T-helper 17 cell (primary cell): ENCODE data around the gene CRTC1. TPM values are rescaled to one million over a fixed set of nuclear protein-coding genes. Genes with fewer than 3 reads are reported as not detected.

Experiments used
- ATAC-seq: fragments of 150-1000 bp; cut with Tn5 transposase; 2 replicates; pipeline ENCODE4 v1.10.0; 2021; ENCODE audit warnings: mild to moderate bottlenecking, moderate library complexity
- DNase-seq, 3 donors: peaks; one replicate each; pipeline versions ENCODE4 v3.0.0 to v3.0.0-alpha.2; 2020 to 2021
- H3K9me3 ChIP-seq: one replicate; pipeline ENCODE4 v1.7.0; 2013; ENCODE audit warnings: low read length, mild to moderate bottlenecking; ENCODE audit not compliant: control insufficient read depth, poor library complexity, severe bottlenecking
- H3K27ac Mint-ChIP-seq: one replicate; pipeline ENCODE4 v1.8.0; 2022; ENCODE audit warnings: mild to moderate bottlenecking, moderate library complexity, mixed read lengths
- H3K27me3 Mint-ChIP-seq: one replicate; pipeline ENCODE4 v1.8.0; 2022; ENCODE audit warnings: mixed read lengths
- H3K36me3 Mint-ChIP-seq: one replicate; pipeline ENCODE4 v1.8.0; 2022; ENCODE audit warnings: low read depth, mixed read lengths
- H3K4me1 Mint-ChIP-seq: one replicate; pipeline ENCODE4 v1.8.0; 2022; ENCODE audit warnings: mild to moderate bottlenecking, mixed read lengths
- H3K4me3 Mint-ChIP-seq: one replicate; pipeline ENCODE4 v1.8.0; 2022; ENCODE audit warnings: mild to moderate bottlenecking, moderate library complexity, mixed read lengths
- total RNA-seq, 4 donors: library from RNA in 2 of 4; stranded (reverse) in 2 of 4; gene quantifications; one replicate each; pipeline ENCODE4 v1.2.3 and lab custom pipeline; 2022 to 2026

Gene CRTC1, protein sequence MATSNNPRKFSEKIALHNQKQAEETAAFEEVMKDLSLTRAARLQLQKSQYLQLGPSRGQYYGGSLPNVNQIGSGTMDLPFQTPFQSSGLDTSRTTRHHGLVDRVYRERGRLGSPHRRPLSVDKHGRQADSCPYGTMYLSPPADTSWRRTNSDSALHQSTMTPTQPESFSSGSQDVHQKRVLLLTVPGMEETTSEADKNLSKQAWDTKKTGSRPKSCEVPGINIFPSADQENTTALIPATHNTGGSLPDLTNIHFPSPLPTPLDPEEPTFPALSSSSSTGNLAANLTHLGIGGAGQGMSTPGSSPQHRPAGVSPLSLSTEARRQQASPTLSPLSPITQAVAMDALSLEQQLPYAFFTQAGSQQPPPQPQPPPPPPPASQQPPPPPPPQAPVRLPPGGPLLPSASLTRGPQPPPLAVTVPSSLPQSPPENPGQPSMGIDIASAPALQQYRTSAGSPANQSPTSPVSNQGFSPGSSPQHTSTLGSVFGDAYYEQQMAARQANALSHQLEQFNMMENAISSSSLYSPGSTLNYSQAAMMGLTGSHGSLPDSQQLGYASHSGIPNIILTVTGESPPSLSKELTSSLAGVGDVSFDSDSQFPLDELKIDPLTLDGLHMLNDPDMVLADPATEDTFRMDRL
- total RNA-seq (10 to 100 TPM; 14.4 to 15.3 TPM), total RNA-seq (lab: John Stamatoyannopoulos, UW) (18.1 to 22.8 reads per million in 2 donors)

DNA sequence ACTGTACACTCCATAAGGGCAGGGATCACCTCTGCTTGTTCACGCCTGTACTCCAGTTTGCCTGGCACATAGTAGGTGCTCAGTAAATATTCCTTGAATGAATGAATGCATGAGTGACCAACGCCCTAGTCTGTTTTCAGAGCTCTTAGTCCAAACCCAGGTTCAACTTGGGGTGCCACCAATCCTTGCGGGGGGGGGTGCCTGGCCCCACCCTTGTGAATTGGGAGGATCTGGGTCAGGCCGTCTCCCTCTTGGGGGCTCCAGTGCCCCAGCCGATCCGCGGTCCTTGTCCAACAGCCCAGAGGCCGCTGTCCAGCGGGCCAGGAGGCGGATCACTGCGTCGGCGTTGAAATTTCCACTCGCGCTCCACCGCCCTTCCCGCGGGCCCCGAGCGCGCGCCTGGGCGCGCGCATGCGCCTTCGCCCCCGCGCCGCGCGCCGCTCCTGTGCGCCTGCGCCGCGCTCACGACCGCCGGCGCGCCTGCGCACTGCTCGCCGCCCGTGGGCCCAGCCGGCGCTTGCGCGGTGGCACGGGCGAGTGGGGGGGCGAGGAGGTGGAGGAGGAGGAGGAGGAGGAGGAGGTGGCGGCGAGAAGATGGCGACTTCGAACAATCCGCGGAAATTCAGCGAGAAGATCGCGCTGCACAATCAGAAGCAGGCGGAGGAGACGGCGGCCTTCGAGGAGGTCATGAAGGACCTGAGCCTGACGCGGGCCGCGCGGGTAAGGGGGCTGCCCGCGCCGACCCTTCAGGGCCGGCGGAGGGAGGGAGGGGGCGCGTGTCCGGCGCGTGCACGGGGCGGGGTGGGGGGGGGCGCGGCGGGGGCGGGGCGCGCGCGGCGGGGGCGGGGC is at the start of gene CRTC1:
TSS of gene CRTC1 (plus strand) at position 572 of the 849 bp plus-strand sequence. CDS start at position 595, 23 bp downstream.
- peak; percentile 89 for ATAC-seq
- Mint-ChIP-seq H3K27me3 (peaks cover 3% of the 10 kb centered on the region), H3K4me3 (peak within 1 kb of the TSS; percentile 93), H3K36me3 (no peaks in the 10 kb centered on the region), H3K27ac (peak within 1 kb of the TSS; percentile 71), H3K4me1 (peaks cover 13% of the 10 kb centered on the region)
- DNase-seq, result peak; percentile 93 to 94 (median 94)
- H3K9me3 ChIP-seq, result no peaks in the 10 kb centered on the region

DNA sequence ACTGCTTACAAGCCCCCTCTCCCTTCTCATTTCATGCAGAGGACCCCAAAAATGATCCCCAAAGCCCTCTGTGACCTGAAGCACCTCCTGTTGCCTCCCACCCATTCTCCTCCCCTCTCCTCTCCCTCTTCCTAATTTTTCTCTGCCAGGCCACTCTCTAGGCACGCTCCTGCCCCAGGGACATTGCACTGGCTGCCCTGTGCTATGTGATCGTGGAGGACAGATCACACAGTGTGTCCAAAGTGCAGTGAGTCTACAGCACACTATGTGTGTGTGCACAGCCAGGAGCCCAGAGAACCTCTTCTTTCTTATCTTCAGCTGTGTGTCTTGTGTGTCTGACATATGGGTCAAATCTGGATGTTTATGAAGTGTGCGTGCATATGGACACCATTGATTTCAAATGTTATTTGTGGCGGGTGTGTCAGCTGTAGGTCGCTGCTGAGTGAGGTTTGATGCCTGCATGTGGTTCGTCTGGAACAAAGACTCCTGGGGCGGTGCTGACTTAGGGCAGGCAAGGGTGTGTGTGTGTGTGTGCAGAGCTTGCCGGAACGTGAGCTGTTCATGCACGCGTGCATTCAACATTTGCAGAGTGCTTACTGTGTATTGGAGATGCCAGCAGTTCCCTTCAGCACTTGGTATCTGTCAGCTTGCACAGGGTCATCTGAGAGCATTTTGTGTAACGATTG is 48.7 kb upstream of the CRTC1 start:
- Mint-ChIP-seq H3K27me3 (peaks cover 4% of the 10 kb centered on the region), H3K27ac (no peak overlapping the region)
- ATAC-seq, result no peak

DNA sequence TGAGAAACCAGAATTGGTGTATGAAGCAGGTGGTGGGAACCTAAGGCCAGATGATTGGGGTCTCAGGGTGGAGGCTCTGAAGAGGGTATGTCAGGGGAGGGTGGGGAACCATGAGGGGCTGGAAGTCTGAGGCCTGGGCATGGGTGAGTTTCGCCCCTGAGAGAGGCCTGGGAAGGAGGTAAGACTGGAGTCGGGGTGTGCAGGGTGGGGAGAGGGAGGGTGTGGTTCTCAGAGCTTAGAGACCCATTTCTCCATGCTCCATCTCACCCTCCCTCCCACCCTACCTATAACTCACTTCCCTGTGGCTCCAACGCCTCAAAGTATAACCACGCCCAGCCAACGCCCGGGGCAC is 47.7 kb upstream of the CRTC1 start:
- peak overlapping the region; percentile 90 for H3K4me3 Mint-ChIP-seq
- DNase-seq, result no peak
- no peaks in the 10 kb centered on the region for H3K36me3 Mint-ChIP-seq
- peak overlapping the region; percentile 90 for H3K27ac Mint-ChIP-seq
- no peaks in the 10 kb centered on the region for H3K9me3 ChIP-seq
- H3K4me1 Mint-ChIP-seq, result peaks cover 36% of the 10 kb centered on the region
- no peaks in the 10 kb centered on the region for H3K27me3 Mint-ChIP-seq
- ATAC-seq, result no peak

More for the DNA sequence above, 48.7 kb upstream of the CRTC1 start:
- Mint-ChIP-seq H3K4me1 (peaks cover 35% of the 10 kb centered on the region), H3K36me3 (no peaks in the 10 kb centered on the region), H3K4me3 (peak overlapping the region; percentile 90)
- H3K9me3 ChIP-seq, result no peaks in the 10 kb centered on the region
- DNase-seq, result no peak

DNA sequence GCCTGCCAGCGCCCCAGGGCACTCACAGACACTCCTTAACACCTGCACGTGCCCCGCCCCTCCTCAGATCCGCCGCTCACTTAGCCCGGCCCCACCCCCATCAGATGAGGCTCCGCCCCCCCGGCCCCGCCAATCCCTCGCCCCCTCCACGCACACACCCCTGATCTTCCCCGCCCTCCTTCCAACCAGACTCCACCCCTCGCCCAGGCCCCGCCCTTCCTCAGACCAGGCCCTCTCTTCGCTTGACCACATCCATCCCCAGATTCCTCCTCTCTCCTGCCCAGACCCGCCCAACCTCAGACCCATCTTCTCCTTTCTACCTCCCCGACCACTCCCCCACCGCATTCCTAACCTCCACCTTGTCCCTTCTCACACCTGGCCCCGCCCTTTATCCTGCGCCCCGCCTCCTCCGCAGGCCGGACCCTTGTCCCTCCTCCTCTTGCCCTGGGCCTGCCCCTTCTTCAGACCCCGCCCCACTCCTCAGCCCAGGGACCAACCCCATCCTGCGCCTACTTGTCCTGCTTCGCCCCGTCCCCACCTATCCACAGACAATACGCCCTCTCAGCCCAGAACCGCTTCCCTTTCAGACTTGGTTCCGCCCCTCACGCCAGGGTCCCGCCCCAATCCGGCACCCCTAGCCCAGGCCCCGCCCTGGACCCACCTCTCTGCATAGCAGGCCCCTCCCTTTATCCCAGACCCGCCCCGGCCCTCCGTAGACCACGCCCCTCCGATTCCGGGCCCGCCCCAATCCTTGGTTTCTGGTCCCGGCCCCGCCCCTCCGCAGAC is 47.1 kb upstream of the CRTC1 start:
- DNase-seq (peak; percentile 99), ATAC-seq (peak; percentile 91)
- peak overlapping the region; percentile 90 for H3K27ac Mint-ChIP-seq
- H3K4me3 Mint-ChIP-seq, result peak overlapping the region; percentile 90
- no peaks in the 10 kb centered on the region for H3K36me3 Mint-ChIP-seq
- no peaks in the 10 kb centered on the region for H3K9me3 ChIP-seq
- no peaks in the 10 kb centered on the region for H3K27me3 Mint-ChIP-seq
- peaks cover 36% of the 10 kb centered on the region for H3K4me1 Mint-ChIP-seq

DNA sequence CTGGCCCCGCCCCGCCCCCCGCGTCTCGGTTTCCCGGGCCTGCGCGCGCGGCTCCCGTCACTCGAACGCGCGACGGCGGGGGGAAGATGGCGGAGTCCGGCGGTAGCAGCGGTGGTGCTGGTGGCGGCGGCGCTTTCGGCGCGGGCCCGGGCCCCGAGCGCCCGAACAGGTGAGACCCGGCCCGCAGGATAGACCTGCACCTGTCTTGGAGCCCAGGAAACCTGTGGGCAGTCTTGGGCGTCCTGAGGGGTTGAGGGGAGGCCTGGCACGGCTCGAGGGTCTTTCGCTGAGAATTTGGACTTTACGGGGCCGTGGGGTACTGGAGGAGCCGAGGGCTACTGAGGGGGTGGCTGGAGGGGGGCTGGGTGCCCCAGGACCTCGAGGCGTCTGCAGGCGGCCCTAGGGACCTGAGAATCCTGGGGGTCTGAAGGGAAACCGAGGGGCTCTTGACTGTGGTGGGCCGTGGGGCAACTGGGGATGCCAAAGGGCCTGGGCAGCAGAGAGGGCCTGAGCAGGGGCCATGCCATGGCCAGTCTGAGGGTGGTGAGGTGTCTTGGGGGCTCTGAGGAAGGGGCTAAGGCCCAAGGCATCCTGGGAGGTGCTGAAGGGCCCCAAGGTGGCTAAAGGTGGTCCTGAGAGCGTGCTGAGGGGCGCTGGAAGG is 46.4 kb upstream of the CRTC1 start, which contains the start of gene KLHL26:
TSS of gene KLHL26 (plus strand) at position 60 of the 661 bp plus-strand sequence. CDS start at position 87, 27 bp downstream.
- DNase-seq (peak in 1 of 3 donors; percentile 19), ATAC-seq (no peak)
- Mint-ChIP-seq H3K27me3 (no peaks in the 10 kb centered on the region), H3K4me3 (peak within 1 kb of the TSS; percentile 90), H3K36me3 (no peaks in the 10 kb centered on the region), H3K27ac (peak within 1 kb of the TSS; percentile 90), H3K4me1 (peaks cover 37% of the 10 kb centered on the region)
- H3K9me3 ChIP-seq, result no peaks in the 10 kb centered on the region

DNA sequence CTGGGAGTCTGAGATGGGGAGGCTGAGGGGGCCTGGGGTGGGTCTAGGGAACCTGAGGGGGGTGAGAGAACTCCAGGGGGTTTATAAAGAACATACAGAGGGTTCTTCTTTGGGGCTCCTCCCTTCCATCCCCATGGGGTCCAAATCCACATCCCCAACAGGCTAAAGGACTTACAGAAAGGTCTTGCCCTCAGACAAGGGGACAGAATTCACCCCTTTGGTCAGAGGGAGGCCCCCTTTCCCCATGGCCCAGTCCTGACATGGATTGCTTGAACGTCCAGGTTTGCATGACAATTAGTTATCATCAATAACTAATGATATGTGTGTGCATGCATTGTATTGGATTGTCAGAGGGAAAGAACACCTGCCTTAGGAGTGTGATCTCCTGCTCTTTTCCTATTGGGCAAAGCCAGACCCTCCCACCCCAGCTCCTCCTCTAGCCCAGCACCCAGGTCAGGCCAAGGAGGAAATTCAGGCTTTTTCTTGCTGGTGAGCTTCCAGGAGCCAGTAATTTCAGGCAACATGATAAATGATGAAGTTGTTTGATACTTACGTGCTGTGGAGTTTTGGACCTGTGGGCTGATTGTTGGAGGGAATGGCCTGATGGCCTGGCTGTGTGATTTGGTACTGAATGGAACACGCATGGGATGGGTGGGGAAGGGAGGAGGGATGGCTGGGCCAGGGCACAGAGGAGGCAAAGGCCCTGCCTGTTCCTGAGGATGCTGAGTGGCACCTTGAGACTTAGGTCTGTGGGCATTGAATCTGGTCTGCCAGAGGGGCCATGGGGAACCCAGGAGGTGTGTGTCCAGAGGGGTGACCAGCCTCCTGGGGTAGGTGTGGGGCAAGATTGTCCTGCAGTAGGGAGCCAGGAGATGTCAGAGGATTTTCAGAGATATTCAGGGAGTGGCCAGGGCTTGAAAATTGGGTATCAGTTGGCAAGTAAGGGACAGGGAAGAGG is 45.5 kb upstream of the CRTC1 start:
- no peak for ATAC-seq
- Mint-ChIP-seq H3K27ac (peak overlapping the region; percentile 90), H3K4me1 (peaks cover 37% of the 10 kb centered on the region), H3K36me3 (no peaks in the 10 kb centered on the region), H3K27me3 (no peaks in the 10 kb centered on the region), H3K4me3 (peak overlapping the region; percentile 90)
- no peak for DNase-seq
- no peaks in the 10 kb centered on the region for H3K9me3 ChIP-seq

DNA sequence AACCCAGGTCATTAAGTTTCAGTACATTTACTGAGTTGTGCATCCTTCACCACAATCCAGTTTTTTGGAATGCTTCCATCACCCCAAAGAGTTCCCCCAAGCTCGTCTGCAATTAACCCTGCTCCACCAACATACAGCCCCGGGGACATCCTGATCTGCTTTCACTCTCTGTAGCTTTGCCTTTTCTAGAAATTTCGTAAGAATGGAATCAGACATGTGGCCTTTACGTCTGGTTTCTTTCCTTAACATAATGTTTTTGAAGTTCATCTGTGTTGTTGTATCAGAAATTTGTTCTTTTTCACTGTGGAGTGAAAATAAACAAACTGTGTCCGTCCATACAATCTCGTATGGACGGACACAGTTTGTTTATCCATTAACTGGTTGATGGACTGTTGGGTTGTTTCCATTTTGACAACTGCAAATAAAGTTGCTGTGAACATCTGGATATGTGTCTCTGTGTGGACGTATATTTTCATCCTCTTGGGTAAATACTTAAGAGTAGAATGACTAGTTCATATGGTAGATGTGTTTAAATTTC is 43.7 kb upstream of the CRTC1 start:
- H3K9me3 ChIP-seq, result no peaks in the 10 kb centered on the region
- Mint-ChIP-seq H3K4me1 (peaks cover 31% of the 10 kb centered on the region), H3K36me3 (no peaks in the 10 kb centered on the region), H3K4me3 (no peak overlapping the region), H3K27ac (no peak overlapping the region), H3K27me3 (no peaks in the 10 kb centered on the region)
- ATAC-seq, result no peak
- DNase-seq, result no peak

DNA sequence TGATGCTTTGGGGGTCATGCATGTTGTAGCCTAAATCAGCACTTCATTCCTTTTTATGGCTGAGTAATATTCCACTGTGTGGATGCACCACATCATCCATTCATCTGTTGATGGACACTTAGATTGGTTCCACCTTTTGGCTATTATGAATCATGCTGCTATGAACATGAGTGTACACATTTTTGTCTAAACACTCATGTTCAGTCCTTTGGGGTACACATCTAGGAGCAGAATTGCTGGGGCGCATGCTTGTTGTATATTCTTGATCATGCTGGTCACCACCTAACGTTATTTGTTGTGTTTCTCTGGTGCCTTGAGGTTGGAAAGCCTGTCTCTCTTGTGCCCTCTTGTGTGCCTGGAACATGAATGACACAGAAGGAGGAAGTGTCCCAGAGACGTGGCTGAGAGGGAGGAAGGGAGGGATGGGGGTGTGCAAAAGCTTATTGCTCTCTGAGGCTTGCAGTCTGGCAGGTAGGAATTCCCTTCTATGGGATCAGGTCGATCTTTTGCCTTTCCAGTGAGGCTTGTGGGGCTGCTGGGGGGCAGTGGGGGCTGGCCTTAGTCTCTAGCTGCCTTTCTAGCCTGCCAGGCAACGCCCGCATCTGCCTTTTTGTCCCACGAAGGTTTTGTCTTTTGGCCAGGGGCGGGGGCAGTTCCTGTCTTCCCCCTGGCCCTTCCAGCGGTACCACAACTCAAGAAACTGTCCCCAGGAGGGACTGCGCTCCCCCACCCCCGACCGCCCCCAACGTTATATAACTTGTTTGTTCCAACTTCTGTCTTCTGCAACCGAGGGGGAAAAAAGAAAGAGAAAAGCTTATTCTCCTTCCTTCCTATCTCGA is 39.1 kb upstream of the CRTC1 start:
- H3K27me3 Mint-ChIP-seq, result no peaks in the 10 kb centered on the region
- DNase-seq, result no peak
- peaks cover 22% of the 10 kb centered on the region for H3K4me1 Mint-ChIP-seq
- no peak overlapping the region for H3K27ac Mint-ChIP-seq
- H3K4me3 Mint-ChIP-seq, result peak overlapping the region; percentile 9
- no peaks in the 10 kb centered on the region for H3K9me3 ChIP-seq
- no peaks in the 10 kb centered on the region for H3K36me3 Mint-ChIP-seq
- no peak for ATAC-seq

DNA sequence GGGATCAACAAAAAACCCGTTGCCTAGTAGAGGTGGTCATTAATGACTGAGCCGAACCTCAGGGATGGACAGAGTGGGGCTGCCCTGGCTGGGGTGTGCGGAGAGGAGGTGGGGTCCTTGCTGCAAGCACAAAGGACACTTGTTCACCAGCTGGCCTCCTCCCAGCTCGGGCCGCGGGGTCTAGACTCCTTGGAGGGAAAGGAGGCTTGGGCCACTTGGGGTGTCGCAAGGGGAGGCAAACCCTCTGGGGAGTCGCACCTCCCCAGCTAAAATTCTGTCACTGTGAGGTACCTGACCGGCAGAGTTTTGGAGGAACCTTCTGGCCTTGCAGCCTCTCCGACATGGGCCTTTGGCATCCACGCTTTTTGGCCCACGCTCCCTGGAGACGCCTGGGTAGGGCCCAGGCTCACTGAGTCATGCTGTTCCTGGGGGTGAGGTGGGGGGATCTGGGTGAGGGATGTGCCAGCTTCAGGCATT is 38.4 kb upstream of the CRTC1 start:
- Mint-ChIP-seq H3K27ac (no peak overlapping the region), H3K36me3 (no peaks in the 10 kb centered on the region), H3K4me3 (no peak overlapping the region), H3K27me3 (no peaks in the 10 kb centered on the region), H3K4me1 (peaks cover 18% of the 10 kb centered on the region)
- ATAC-seq (no peak), DNase-seq (no peak)
- H3K9me3 ChIP-seq, result no peaks in the 10 kb centered on the region
